Small intestine (tissue), 7 donors: ENCODE results near the gene COL9A2. TPM values are rescaled to one million over a fixed set of nuclear protein-coding genes. Genes with fewer than 3 reads are reported as not detected.
"Not testable (repeated sequence)": the region's sequence is repeated elsewhere in the genome, so short reads cannot be mapped to it uniquely, and the experiment has no call there.

Experiments
- DNase-seq, 2 donors: peaks; one replicate each; pipeline versions ENCODE4 v3.0.0 to v3.0.0-alpha.2; 2013
- FAIRE-seq: peaks from 2 replicates; lab custom pipeline; 2012; peaks lifted over from hg19 to GRCh38; lab: Jason Lieb, UNC
- H3K27ac ChIP-seq, 3 donors: one replicate each; pipeline ENCODE4 v1.5.1; 2013; ENCODE audit warnings: low read length in 2 of 3, mild to moderate bottlenecking in 2 of 3, control low read depth in 1 of 3, inconsistent platforms in 1 of 3, low read depth in 1 of 3, moderate library complexity in 1 of 3
- H3K27me3 ChIP-seq, 3 donors: one replicate each; pipeline ENCODE4 v1.6.1; 2013; ENCODE audit warnings: low read length in 3 of 3, inconsistent platforms in 1 of 3; ENCODE audit not compliant: control insufficient read depth in 3 of 3, insufficient read depth in 3 of 3
- H3K36me3 ChIP-seq, 3 donors: one replicate each; pipeline ENCODE4 v1.6.1; 2013; ENCODE audit warnings: low read length in 3 of 3, inconsistent platforms in 1 of 3, low read depth in 1 of 3, mild to moderate bottlenecking in 1 of 3, moderate library complexity in 1 of 3; ENCODE audit not compliant: control insufficient read depth in 3 of 3, insufficient read depth in 2 of 3
- H3K4me1 ChIP-seq, 3 donors: one replicate each; pipeline ENCODE4 v1.6.1; 2013; ENCODE audit warnings: low read length in 2 of 3, inconsistent platforms in 1 of 3, low read depth in 1 of 3, mild to moderate bottlenecking in 1 of 3, moderate library complexity in 1 of 3; ENCODE audit not compliant: control insufficient read depth in 3 of 3, insufficient read depth in 2 of 3
- H3K4me3 ChIP-seq, 3 donors: one replicate each; pipeline ENCODE4 v1.5.1; 2013; ENCODE audit warnings: low read length in 3 of 3, control low read depth in 1 of 3, inconsistent platforms in 1 of 3, low read depth in 1 of 3, mild to moderate bottlenecking in 1 of 3, moderate library complexity in 1 of 3
- H3K9me3 ChIP-seq, 2 donors: one replicate each; pipeline ENCODE4 v1.6.1; 2013; ENCODE audit warnings: low read depth in 1 of 2, low read length in 1 of 2; ENCODE audit not compliant: control insufficient read depth in 2 of 2, insufficient read depth in 1 of 2
- WGBS, 3 donors: extraction: QIAGEN DNeasy Blood & Tissue Kit; methylation state at CpG; one replicate each; pipeline ENCODE4 v1.1.7; 2013; 5-methylcytosine and 5-hydroxymethylcytosine counted together
- polyA plus RNA-seq, 4 donors: library from polyadenylated mRNA; stranded (reverse) in 3 of 4; unstranded in 1 of 4; fragments of 200-250 nt in 3 of 4; fragments of 120-200 nt in 1 of 4; gene quantifications; one replicate each; pipeline versions ENCODE4 v1.2.1 to v1.2.3, GENCODE V29; 2013
- donor health status: healthy with polysubstance abuse.
- donor health status: control.
- donor health status: control.
- donor health status: Bipolar disorder and iron deficiency.
- donor health status: healthy.

The COL9A2 gene
- polyA plus RNA-seq, 4 donors: 2.4 to 9.1 (median 4.8) TPM; not detected in 1

GRCh38 chr1:40353082-40353481, 36.0 kb upstream of the COL9A2 start:
- H3K9me3 ChIP-seq: peaks cover 0 to under 1% of the 10 kb centered on the region in 2 donors
- WGBS, 3 donors: 91 to 98% (median 96%) methylated on average over 3 of the region's 3 CpGs
- no peak for FAIRE-seq

DNA sequence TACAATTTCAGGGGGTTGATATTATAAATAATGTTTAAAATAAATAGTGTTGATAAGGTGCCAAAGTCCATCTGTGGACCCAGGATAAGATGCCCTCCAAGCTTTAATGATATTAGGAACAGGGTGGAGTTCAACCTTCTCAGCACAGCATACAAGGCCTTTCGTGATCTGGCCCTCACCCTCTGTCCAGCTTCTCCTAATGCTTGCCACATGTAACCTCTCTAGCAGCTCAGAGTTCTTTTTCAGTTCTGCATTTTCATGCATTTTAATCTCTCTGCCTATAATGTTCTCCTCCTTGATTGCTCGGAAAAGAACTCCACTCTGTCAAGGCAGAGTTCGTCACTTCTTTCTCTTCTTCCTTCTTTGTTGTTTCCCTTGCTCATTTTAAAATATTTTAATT, 35.0 kb upstream of the COL9A2 start:
- 83 to 88% (median 85%) methylated on average over 3 of the region's 3 CpGs for WGBS, 3 donors
- Histone ChIP-seq H3K27ac (no peak overlapping the region), H3K4me1 (no peaks in the 10 kb centered on the region), H3K36me3 (no peaks in the 10 kb centered on the region), H3K9me3 (no peaks in the 10 kb centered on the region), H3K4me3 (no peak overlapping the region), H3K27me3 (peaks cover 0 to 2% (median 0%) of the 10 kb centered on the region in 3 donors)
- no peak for DNase-seq
- FAIRE-seq: no peak

More at GRCh38 chr1:40353082-40353481, 36.0 kb upstream of the COL9A2 start:
- Histone ChIP-seq H3K27ac (peak overlapping the region in 1 of 3 donors; percentile 20), H3K36me3 (no peaks in the 10 kb centered on the region), H3K4me3 (no peak overlapping the region), H3K27me3 (peaks cover 0 to 2% (median 0%) of the 10 kb centered on the region in 3 donors), H3K4me1 (no peaks in the 10 kb centered on the region)
- DNase-seq: no peak

GRCh38 chr1:40351124-40351523, 34.0 kb upstream of the COL9A2 start:
- H3K9me3 ChIP-seq: no peaks in the 10 kb centered on the region
- WGBS, 3 donors: 79 to 95% (median 90%) methylated on average over 2 of the region's 2 CpGs
- no peak overlapping the region for H3K27ac ChIP-seq
- peaks cover 0 to 2% (median 0%) of the 10 kb centered on the region in 3 donors for H3K27me3 ChIP-seq
- FAIRE-seq: no peak
- DNase-seq: no peak
- no peaks in the 10 kb centered on the region for H3K4me1 ChIP-seq
- no peak overlapping the region for H3K4me3 ChIP-seq
- no peaks in the 10 kb centered on the region for H3K36me3 ChIP-seq

DNA sequence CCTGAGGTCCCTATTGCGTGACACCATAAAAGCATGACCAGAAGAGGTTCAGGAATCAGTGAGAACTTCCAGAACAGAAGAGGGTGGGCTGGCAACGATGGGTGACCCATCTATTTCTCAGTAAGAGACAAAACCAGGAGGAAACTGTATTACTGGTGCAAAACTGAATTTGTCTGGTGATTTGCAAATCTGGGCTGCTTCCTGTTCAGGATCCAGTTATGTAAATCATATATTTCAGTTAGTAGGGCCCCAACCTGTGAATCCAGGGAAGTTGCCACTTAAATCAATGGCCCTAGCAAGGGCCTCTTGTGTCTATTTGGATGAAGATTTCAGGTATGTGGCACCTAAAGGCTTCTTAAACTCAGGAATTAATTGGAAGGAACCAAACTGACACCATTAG, 33.3 kb upstream of the COL9A2 start:
- DNase-seq (no peak), FAIRE-seq (no peak)
- Histone ChIP-seq H3K36me3 (no peaks in the 10 kb centered on the region), H3K4me1 (no peaks in the 10 kb centered on the region), H3K27ac (no peak overlapping the region), H3K27me3 (peaks cover 0 to 2% (median 0%) of the 10 kb centered on the region in 3 donors), H3K9me3 (no peaks in the 10 kb centered on the region), H3K4me3 (no peak overlapping the region)
- WGBS, 3 donors: 79 to 84% (median 84%) methylated on average over 2 of the region's 2 CpGs

- Histone ChIP-seq H3K4me1 (peaks cover 0 to 1% (median 0%) of the 10 kb centered on the region in 3 donors), H3K9me3 (peaks cover 0 to 4% of the 10 kb centered on the region in 2 donors), H3K27me3 (peaks cover 0 to 4% (median 0%) of the 10 kb centered on the region in 3 donors), H3K36me3 (no peaks in the 10 kb centered on the region), H3K27ac (no peak overlapping the region), H3K4me3 (no peak overlapping the region)
- 8 to 15% (median 13%) methylated on average over 6 of the region's 6 CpGs for WGBS, 3 donors
- no peak for FAIRE-seq
- peak; percentile 21 to 43 for DNase-seq
Observed at GRCh38 chr1:40344597-40344996, 27.5 kb upstream of the COL9A2 start.

DNA sequence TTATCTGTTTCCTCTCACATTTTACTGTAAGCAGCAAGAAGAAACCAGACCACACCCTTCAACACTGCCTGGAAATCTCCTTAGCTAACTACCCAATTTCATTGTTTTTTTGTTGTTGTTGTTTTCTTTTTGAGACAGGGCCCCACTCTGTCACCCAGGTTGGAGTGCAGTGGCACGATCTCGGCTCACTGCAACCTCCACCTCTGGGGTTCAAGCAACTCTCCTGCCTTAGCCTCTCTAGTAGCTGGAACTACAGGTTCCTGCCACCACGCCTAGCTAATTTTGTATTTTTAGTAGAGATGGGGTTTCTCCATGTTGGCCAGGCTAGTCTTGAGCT, 25.3 kb upstream of the COL9A2 start:
- not testable (repeated sequence) for H3K4me3 ChIP-seq, H3K27ac ChIP-seq, FAIRE-seq, DNase-seq, H3K36me3 ChIP-seq, H3K4me1 ChIP-seq
- H3K27me3 ChIP-seq: peaks cover 0 to 14% (median 0%) of the 10 kb centered on the region in 3 donors
- peaks cover 0 to 10% of the 10 kb centered on the region in 2 donors for H3K9me3 ChIP-seq
- 78 to 86% (median 85%) methylated on average over 3 of the region's 3 CpGs for WGBS, 3 donors

DNA sequence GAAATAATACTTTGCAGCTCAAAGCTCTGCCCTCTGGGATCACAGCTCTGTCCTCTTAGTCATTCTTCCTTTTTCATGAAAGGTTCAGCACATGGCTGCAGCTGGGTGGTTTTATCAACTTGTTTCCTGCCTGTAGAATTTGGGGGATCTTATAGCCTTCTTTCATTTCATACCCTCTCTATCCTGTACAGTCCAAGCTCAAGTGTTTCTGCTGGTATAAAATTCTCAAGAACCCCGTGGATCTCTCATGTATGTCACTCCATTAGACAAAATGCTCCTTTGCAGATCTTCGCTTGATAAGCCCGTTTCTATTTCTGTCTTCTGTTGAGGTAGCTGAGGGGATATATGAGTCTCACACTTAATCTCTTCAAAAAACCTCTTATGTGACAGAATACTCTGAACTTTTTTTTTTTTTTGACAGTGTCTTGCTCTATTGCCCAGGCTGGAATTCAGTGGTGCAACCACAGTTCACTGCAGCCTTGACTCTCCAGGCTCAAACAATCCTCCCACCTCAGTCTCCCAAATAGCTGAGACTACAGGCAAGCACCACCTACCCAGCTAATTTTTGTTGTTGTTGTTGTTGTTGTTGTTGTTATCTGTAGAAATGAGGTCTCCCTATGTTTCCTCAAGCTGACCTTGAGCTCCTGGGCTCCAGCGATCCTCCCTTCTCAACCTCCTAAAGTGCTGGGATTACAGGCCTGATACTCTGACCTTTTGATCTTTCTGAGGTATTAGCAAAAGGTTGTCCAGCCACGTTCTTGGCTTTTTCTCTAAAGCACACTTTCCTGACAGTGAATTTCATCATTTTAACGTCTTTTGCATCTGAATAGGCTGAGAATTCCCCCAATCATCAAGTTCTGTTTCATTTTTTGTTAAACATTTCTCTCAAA, 24.6 kb upstream of the COL9A2 start:
- WGBS, 3 donors: 62 to 71% (median 66%) methylated on average over 6 of the region's 6 CpGs
- peak overlapping the region in 1 of 3 donors; percentile 21 for H3K27ac ChIP-seq
- no peak for FAIRE-seq

DNA sequence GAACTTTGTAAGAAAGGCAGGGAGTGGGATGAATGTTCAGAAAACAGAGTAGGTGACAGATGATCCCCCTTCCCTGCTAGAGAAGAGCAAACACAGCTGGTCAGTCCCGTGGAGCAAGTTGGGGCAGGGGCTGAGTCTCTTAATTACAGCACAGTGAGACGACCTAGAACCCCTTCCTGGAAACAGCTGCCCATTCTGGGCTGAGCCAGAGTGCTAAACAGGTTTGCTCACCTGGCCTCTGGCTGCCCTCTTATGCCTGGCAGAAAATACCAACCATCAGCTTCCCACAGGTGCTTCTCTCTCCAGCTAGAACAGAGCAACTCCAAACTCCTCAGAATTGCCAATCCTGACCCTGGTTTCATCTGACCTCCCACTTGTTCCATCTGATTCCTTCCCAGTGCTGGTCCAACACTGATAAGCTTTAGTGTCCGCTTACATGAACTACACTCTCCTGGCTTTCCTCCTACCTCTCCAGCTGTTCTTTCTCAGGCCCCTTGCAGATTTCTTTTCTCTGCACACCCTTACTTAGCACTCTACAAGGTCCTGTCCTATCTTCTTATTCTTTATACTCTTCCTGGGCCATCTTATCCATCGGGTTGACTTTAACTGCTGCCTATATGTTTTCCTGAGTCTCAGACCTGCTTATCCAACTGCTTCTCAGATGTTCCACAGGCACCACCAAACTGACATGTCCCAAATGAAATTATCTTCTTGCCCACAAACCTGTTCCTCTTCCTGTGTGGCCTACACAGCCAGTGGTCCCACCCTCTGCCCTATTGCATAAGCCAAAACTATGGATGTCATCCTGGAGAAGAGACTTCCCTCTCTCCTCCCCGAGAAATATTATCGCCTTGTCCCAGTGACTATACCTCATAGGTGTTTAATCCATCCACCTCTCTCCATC, 22.6 kb upstream of the COL9A2 start:
- peaks cover 0 to 10% of the 10 kb centered on the region in 2 donors for H3K9me3 ChIP-seq
- no peak overlapping the region for H3K27ac ChIP-seq
- peaks cover 0 to 14% (median 0%) of the 10 kb centered on the region in 3 donors for H3K27me3 ChIP-seq
- WGBS, 3 donors: 61 to 64% (median 62%) methylated on average over 6 of the region's 6 CpGs
- H3K36me3 ChIP-seq: no peaks in the 10 kb centered on the region
- peaks cover 0 to 3% (median 2%) of the 10 kb centered on the region in 3 donors for H3K4me1 ChIP-seq
- DNase-seq (no peak), FAIRE-seq (no peak)
- no peak overlapping the region for H3K4me3 ChIP-seq

More for the DNA sequence above, 24.6 kb upstream of the COL9A2 start:
- DNase-seq: peak in 1 of 2 donors; percentile 26
- Histone ChIP-seq H3K27me3 (peaks cover 0 to 14% (median 0%) of the 10 kb centered on the region in 3 donors), H3K4me3 (no peak overlapping the region), H3K4me1 (peaks cover 0 to 3% (median 2%) of the 10 kb centered on the region in 3 donors), H3K36me3 (no peaks in the 10 kb centered on the region), H3K9me3 (peaks cover 0 to 10% of the 10 kb centered on the region in 2 donors)
